ENCODE measurements around the gene GALNT12. TPM values are rescaled to one million over a fixed set of nuclear protein-coding genes. Genes with fewer than 3 reads are reported as not detected.

Gene GALNT12
- total RNA-seq, 3 donors from 2014 or later, result 2.6 to 6.6 (median 3.9) TPM

DNA sequence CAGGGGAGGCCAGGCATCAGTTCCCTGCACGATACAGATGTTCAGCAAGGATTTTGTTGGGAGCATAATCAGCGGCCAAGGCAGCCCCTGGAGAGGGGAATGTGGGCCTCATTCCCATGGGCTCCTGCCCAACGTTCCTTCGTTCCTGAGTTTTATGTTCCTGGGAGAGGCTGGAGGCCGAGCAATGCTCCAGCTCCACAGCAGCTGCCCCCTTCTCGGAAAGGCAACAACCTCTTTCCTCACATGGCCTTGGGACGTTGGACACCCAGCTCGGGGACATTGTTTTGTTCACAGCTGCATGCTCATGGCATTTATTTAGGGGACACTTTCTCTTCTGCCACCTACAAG lies 72.5 kb downstream of the GALNT12 start:
- Histone ChIP-seq H3K4me1 (no peaks in the 10 kb centered on the region), H3K36me3 (no peaks in the 10 kb centered on the region), H3K27ac (peak overlapping the region in 1 of 2 donors; percentile 67), H3K9me3 (no peaks in the 10 kb centered on the region), H3K27me3 (no peaks in the 10 kb centered on the region), H3K4me3 (no peak overlapping the region)
- TF ChIP-seq POLR2A (IDR thresholded peaks at IDR 0.05) (no peak), POLR2AphosphoS5 (IDR thresholded peaks at IDR 0.05) (no peak), CTCF (IDR thresholded peaks at IDR 0.05) (no peak)
- no peak for DNase-seq (ENCODE audit: low spot score in 2 of 2)
- intact Hi-C loops (cut with DNase I; ENCODE audit: low total_unique reads), result no loop called here

DNA sequence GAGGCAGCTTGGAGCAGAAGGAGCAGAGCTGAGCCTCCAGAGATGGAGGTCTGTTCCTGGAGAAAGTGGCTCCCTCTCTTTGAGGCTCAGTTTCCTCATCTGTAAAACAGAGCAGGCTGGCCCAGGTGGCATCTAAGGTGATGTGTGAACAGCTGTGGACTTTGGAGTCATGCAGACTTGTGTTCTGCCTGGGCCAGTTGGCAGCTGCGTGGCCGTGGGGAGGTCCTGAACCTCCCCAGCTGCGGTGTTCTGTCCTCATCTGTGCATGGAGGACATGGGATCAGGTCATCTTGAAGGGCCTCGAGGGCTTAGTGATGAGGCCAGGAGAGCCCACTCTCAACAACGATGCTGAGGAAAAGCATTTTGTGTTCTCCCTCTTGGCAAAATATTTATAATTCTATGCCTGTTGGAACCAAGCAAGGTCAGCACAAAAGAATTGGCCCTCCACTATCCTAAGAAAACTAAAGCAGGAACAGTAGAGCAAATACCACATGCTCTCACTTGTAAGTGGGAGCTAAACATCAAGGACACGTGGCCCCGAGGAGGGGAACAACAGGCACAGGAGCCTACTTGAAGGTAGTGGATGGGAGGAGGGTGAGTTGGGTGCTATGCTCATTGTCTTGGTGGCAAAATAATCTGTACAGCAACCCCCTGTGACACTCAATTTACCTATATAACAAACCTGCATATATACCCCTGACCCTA lies 73.0 kb downstream of the GALNT12 start:
- Histone ChIP-seq H3K9me3 (no peaks in the 10 kb centered on the region), H3K27me3 (no peaks in the 10 kb centered on the region), H3K27ac (peak overlapping the region in 1 of 2 donors; percentile 67), H3K4me3 (no peak overlapping the region), H3K36me3 (no peaks in the 10 kb centered on the region), H3K4me1 (no peaks in the 10 kb centered on the region)
- TF ChIP-seq POLR2AphosphoS5 (IDR thresholded peaks at IDR 0.05), result no peak
- no peak for TF ChIP-seq POLR2A (IDR thresholded peaks at IDR 0.05)
- no peak for TF ChIP-seq CTCF (IDR thresholded peaks at IDR 0.05)
- intact Hi-C loops (cut with DNase I; ENCODE audit: low total_unique reads), result no loop called here
- no peak for DNase-seq (ENCODE audit: low spot score in 2 of 2)

- TF ChIP-seq POLR2AphosphoS5 (IDR thresholded peaks at IDR 0.05), result no peak
- TF ChIP-seq CTCF (IDR thresholded peaks at IDR 0.05), result no peak
- TF ChIP-seq POLR2A (IDR thresholded peaks at IDR 0.05), result no peak
- no peaks in the 10 kb centered on the region for H3K4me1 ChIP-seq
- no peaks in the 10 kb centered on the region for H3K36me3 ChIP-seq
- intact Hi-C loops (cut with DNase I; ENCODE audit: low total_unique reads), result no loop called here
- no peaks in the 10 kb centered on the region for H3K27me3 ChIP-seq
- no peak for DNase-seq (ENCODE audit: low spot score in 2 of 2)
- no peak overlapping the region for H3K4me3 ChIP-seq
- H3K27ac ChIP-seq, result no peak overlapping the region
- H3K9me3 ChIP-seq, result no peaks in the 10 kb centered on the region
Observed at GRCh38 chr9:98881356-98881755, 73.9 kb downstream of the GALNT12 start.

GRCh38 chr9:98881836-98882568 lies 74.5 kb downstream of the GALNT12 start:
- no peaks in the 10 kb centered on the region for H3K36me3 ChIP-seq
- no peak for DNase-seq (ENCODE audit: low spot score in 2 of 2)
- TF ChIP-seq CTCF (IDR thresholded peaks at IDR 0.05) (no peak), POLR2A (IDR thresholded peaks at IDR 0.05) (no peak), POLR2AphosphoS5 (IDR thresholded peaks at IDR 0.05) (peak in 1 of 3 donors; percentile 32)
- H3K9me3 ChIP-seq, result no peaks in the 10 kb centered on the region
- no peaks in the 10 kb centered on the region for H3K27me3 ChIP-seq
- intact Hi-C loops (cut with DNase I; ENCODE audit: low total_unique reads), result no loop called here
- H3K27ac ChIP-seq, result peak overlapping the region in 1 of 2 donors; percentile 49
- no peaks in the 10 kb centered on the region for H3K4me1 ChIP-seq
- H3K4me3 ChIP-seq, result no peak overlapping the region

DNA sequence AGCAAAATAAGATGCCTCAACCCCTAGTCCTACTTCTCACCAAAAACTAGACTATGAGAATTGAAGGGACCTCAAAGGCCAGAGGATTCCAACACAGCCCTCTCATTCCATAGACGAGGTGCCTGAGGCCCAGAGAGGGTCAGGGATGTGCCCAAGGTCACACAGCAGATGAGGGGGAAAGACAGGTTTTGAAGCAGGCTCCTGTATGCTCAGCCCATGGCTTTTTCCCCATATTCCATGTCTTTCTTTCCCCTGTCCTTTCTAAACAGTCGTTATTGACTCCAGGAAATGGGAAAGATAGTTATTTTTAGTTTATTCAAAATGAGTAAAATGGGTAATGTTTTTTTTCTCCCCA lies 75.1 kb downstream of the GALNT12 start:
- Histone ChIP-seq H3K36me3 (no peaks in the 10 kb centered on the region), H3K4me3 (no peak overlapping the region), H3K27ac (peak overlapping the region in 1 of 2 donors; percentile 62), H3K4me1 (no peaks in the 10 kb centered on the region), H3K9me3 (no peaks in the 10 kb centered on the region), H3K27me3 (no peaks in the 10 kb centered on the region)
- DNase-seq (ENCODE audit: low spot score in 2 of 2), result no peak
- TF ChIP-seq CTCF (IDR thresholded peaks at IDR 0.05), result no peak
- TF ChIP-seq POLR2AphosphoS5 (IDR thresholded peaks at IDR 0.05), result no peak
- no peak for TF ChIP-seq POLR2A (IDR thresholded peaks at IDR 0.05)
- intact Hi-C loops (cut with DNase I; ENCODE audit: low total_unique reads), result no loop called here

Measured in breast epithelium (tissue), 4 donors.